Liver (tissue), 9 donors: ENCODE measurements around the gene CFAP54. TPM values are rescaled to one million over a fixed set of nuclear protein-coding genes. Genes with fewer than 3 reads are reported as not detected.

Experiments
- DNase-seq: peaks from one replicate; pipeline ENCODE4 v3.0.0-alpha.2; 2017; ENCODE audit warnings: low spot score
- H3K27ac ChIP-seq, 2 donors: one replicate each; pipeline ENCODE4 v1.7.0; 2013; ENCODE audit warnings: inconsistent platforms in 2 of 2, low read length in 2 of 2, control low read depth in 1 of 2, low read depth in 1 of 2, mild to moderate bottlenecking in 1 of 2
- H3K27me3 ChIP-seq, 4 donors: one replicate each; pipeline versions ENCODE4 v1.6.1 to v1.7.0; 2013; ENCODE audit warnings: low read length in 3 of 4, inconsistent platforms in 1 of 4, mild to moderate bottlenecking in 1 of 4, moderate library complexity in 1 of 4; ENCODE audit not compliant: control insufficient read depth in 4 of 4, insufficient read depth in 4 of 4
- H3K36me3 ChIP-seq, 4 donors: one replicate each; pipeline versions ENCODE4 v1.6.1 to v1.7.0; 2013; ENCODE audit warnings: low read length in 3 of 4, mild to moderate bottlenecking in 3 of 4, low read depth in 1 of 4, moderate library complexity in 1 of 4; ENCODE audit not compliant: control insufficient read depth in 4 of 4, insufficient read depth in 3 of 4
- H3K4me1 ChIP-seq, 4 donors: one replicate each; pipeline versions ENCODE4 v1.6.1 to v1.7.0; 2013; ENCODE audit warnings: low read length in 3 of 4, mild to moderate bottlenecking in 3 of 4, moderate library complexity in 1 of 4; ENCODE audit not compliant: control insufficient read depth in 4 of 4, insufficient read depth in 4 of 4
- H3K4me3 ChIP-seq, 3 donors: one replicate each; pipeline versions ENCODE4 v1.6.1 to v1.7.0; 2013; ENCODE audit warnings: low read length in 3 of 3, control low read depth in 1 of 3, low read depth in 1 of 3, mild to moderate bottlenecking in 1 of 3
- H3K9ac ChIP-seq, 2 donors: one replicate each; pipeline ENCODE4 v1.7.0; 2013; ENCODE audit warnings: low read length in 2 of 2, mild to moderate bottlenecking in 2 of 2, moderate library complexity in 2 of 2, control low read depth in 1 of 2, low read depth in 1 of 2
- H3K9me3 ChIP-seq, 4 donors: one replicate each; pipeline versions ENCODE4 v1.6.1 to v1.7.0; 2013; ENCODE audit warnings: low read length in 3 of 4; ENCODE audit not compliant: control insufficient read depth in 4 of 4
- EGR1 ChIP-seq, 2 donors: IDR thresholded peaks; 2 replicates each; pipeline ENCODE4 v1.6.1; 2016 to 2018; ENCODE audit warnings: antibody characterized with exemption in 2 of 2, low read depth in 2 of 2
- FOXA1 ChIP-seq: IDR thresholded peaks from 2 replicates; pipeline ENCODE4 v1.6.1; 2016; ENCODE audit warnings: antibody characterized with exemption
- FOXA2 ChIP-seq: IDR thresholded peaks from 2 replicates; pipeline ENCODE4 v1.6.1; 2016; ENCODE audit warnings: antibody characterized with exemption
- GABPA ChIP-seq, 2 donors: IDR thresholded peaks in 1 of 2; conservative IDR thresholded peaks in 1 of 2; 2 replicates each; pipeline ENCODE4 v1.6.1; 2016; ENCODE audit warnings: antibody characterized with exemption in 2 of 2, mild to moderate bottlenecking in 1 of 2, moderate library complexity in 1 of 2
- HNF4A ChIP-seq, 2 donors: conservative IDR thresholded peaks; 2 replicates each; pipeline ENCODE4 v1.6.1; 2016; ENCODE audit warnings: antibody characterized with exemption in 2 of 2, mild to moderate bottlenecking in 2 of 2
- HNF4G ChIP-seq: IDR thresholded peaks from 2 replicates; pipeline ENCODE4 v1.6.1; 2016; ENCODE audit warnings: antibody characterized with exemption
- JUND ChIP-seq, 2 donors: IDR thresholded peaks; 2 replicates each; pipeline ENCODE4 v1.6.1; 2016; ENCODE audit warnings: antibody characterized with exemption in 2 of 2
- NR2F2 ChIP-seq: IDR thresholded peaks from 2 replicates; pipeline ENCODE4 v1.6.1; 2016; ENCODE audit warnings: antibody characterized with exemption
- RXRA ChIP-seq, 2 donors: IDR thresholded peaks; 2 replicates each; pipeline ENCODE4 v1.6.1; 2017 to 2018; ENCODE audit warnings: antibody characterized with exemption in 2 of 2, mild to moderate bottlenecking in 1 of 2
- SP1 ChIP-seq: IDR thresholded peaks from 2 replicates; pipeline ENCODE4 v1.6.1; 2018; ENCODE audit warnings: antibody characterized with exemption, mild to moderate bottlenecking
- TAF1 ChIP-seq: conservative IDR thresholded peaks from 2 replicates; pipeline ENCODE4 v1.6.1; 2016; ENCODE audit warnings: antibody characterized with exemption, mild to moderate bottlenecking
- YY1 ChIP-seq: IDR thresholded peaks from 2 replicates; pipeline ENCODE4 v1.6.1; 2016; ENCODE audit warnings: antibody characterized with exemption, mild to moderate bottlenecking
- WGBS: extraction: QIAGEN DNeasy Blood & Tissue Kit; methylation state at CpG from one replicate; pipeline ENCODE4 v1.1.7; 2013; 5-methylcytosine and 5-hydroxymethylcytosine counted together
- polyA plus RNA-seq, 2 donors: library from polyadenylated mRNA; stranded (reverse) in 1 of 2; unstranded in 1 of 2; fragments of 200-250 nt in 1 of 2; fragments of >200 nt in 1 of 2; fragmentation: Nextera tagmentation in 1 of 2; extraction: Ambion mirVana in 1 of 2; gene quantifications; one replicate each; pipeline versions ENCODE4 v1.2.1 to v1.2.3, GENCODE V29; 2013 to 2015
- total RNA-seq, 2 donors: library from RNA; depleted of rRNA; stranded (reverse); fragments of >200 nt; gene quantifications; one replicate each; pipeline ENCODE4 v1.2.3, GENCODE V29; 2014
- TF ChIP-seq, protein P1 (sequence below): IDR thresholded peaks from 2 replicates; pipeline ENCODE4 v1.6.1; 2016; ENCODE audit warnings: antibody characterized with exemption
- TF ChIP-seq, protein P2 (sequence below): IDR thresholded peaks from 2 replicates; pipeline ENCODE4 v1.6.1; 2016; ENCODE audit warnings: antibody characterized with exemption, mild to moderate bottlenecking
- TF ChIP-seq, protein P3 (sequence below): fragments of 150-350 bp; IDR thresholded peaks from 2 replicates; pipeline ENCODE4 v1.5.1; 2017; ENCODE audit warnings: improper control_type of control experiment, low read depth, low read length; ENCODE audit not compliant: missing input control
- TF ChIP-seq, protein P4 (sequence below): IDR thresholded peaks from 2 replicates; pipeline ENCODE4 v1.6.1; 2016; ENCODE audit warnings: antibody characterized with exemption
- donor health status: healthy.
- donor health status: healthy.
- donor health status: healthy.
- donor health status: healthy.
- donor health status: healthy.

The CFAP54 gene
- total and polyA plus RNA-seq, 4 donors = 0.01 to 0.19 (median 0.15) TPM

DNA sequence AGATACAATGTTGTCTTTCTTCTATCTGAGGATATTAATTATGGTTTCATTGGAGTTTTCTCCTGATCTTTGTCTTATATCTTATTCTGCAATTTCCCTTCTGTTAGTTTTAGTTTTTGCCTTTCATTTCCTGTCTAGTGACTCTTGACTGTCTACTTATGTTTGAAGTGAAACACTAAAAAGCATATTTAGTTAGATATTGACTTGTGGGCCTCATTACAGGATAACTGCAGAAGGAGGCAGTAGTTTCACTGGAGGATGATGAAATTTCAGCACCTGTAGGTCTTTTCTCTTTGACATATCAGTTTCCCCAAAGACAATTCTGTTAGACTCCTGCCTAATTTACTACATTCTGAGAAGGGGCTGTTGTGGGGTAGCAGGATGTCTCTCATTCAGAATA is 320.1 kb downstream of the CFAP54 start:
- Histone ChIP-seq H3K27ac (no peak overlapping the region), H3K27me3 (peaks cover 0 to 5% (median 0%) of the 10 kb centered on the region in 4 donors), H3K4me1 (no peaks in the 10 kb centered on the region), H3K9ac (no peak overlapping the region), H3K36me3 (no peaks in the 10 kb centered on the region), H3K9me3 (peaks cover 0 to 2% (median 0%) of the 10 kb centered on the region in 4 donors), H3K4me3 (no peak overlapping the region)
- DNase-seq = no peak
- no peak for TF ChIP-seq RXRA (IDR thresholded peaks at IDR 0.05)
- no peak for TF ChIP-seq FOXA1
- TF ChIP-seq HNF4G = no peak
- TF ChIP-seq, protein P1, sequence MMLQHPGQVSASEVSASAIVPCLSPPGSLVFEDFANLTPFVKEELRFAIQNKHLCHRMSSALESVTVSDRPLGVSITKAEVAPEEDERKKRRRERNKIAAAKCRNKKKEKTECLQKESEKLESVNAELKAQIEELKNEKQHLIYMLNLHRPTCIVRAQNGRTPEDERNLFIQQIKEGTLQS = no peak
- TF ChIP-seq FOXA2 = no peak
- no peak for TF ChIP-seq TAF1
- no peak for TF ChIP-seq GABPA (IDR thresholded peaks at IDR 0.05 in 1 of 2, conservative IDR thresholded peaks at IDR 0.05 in 1 of 2)
- TF ChIP-seq EGR1 (IDR thresholded peaks at IDR 0.05; ENCODE audit: low read depth in 2 of 2) = no peak
- no peak for TF ChIP-seq SP1
- no peak for TF ChIP-seq HNF4A (conservative IDR thresholded peaks at IDR 0.05)
- no peak for TF ChIP-seq YY1
- TF ChIP-seq, protein P2, sequence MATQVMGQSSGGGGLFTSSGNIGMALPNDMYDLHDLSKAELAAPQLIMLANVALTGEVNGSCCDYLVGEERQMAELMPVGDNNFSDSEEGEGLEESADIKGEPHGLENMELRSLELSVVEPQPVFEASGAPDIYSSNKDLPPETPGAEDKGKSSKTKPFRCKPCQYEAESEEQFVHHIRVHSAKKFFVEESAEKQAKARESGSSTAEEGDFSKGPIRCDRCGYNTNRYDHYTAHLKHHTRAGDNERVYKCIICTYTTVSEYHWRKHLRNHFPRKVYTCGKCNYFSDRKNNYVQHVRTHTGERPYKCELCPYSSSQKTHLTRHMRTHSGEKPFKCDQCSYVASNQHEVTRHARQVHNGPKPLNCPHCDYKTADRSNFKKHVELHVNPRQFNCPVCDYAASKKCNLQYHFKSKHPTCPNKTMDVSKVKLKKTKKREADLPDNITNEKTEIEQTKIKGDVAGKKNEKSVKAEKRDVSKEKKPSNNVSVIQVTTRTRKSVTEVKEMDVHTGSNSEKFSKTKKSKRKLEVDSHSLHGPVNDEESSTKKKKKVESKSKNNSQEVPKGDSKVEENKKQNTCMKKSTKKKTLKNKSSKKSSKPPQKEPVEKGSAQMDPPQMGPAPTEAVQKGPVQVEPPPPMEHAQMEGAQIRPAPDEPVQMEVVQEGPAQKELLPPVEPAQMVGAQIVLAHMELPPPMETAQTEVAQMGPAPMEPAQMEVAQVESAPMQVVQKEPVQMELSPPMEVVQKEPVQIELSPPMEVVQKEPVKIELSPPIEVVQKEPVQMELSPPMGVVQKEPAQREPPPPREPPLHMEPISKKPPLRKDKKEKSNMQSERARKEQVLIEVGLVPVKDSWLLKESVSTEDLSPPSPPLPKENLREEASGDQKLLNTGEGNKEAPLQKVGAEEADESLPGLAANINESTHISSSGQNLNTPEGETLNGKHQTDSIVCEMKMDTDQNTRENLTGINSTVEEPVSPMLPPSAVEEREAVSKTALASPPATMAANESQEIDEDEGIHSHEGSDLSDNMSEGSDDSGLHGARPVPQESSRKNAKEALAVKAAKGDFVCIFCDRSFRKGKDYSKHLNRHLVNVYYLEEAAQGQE = no peak
- TF ChIP-seq, protein P3, sequence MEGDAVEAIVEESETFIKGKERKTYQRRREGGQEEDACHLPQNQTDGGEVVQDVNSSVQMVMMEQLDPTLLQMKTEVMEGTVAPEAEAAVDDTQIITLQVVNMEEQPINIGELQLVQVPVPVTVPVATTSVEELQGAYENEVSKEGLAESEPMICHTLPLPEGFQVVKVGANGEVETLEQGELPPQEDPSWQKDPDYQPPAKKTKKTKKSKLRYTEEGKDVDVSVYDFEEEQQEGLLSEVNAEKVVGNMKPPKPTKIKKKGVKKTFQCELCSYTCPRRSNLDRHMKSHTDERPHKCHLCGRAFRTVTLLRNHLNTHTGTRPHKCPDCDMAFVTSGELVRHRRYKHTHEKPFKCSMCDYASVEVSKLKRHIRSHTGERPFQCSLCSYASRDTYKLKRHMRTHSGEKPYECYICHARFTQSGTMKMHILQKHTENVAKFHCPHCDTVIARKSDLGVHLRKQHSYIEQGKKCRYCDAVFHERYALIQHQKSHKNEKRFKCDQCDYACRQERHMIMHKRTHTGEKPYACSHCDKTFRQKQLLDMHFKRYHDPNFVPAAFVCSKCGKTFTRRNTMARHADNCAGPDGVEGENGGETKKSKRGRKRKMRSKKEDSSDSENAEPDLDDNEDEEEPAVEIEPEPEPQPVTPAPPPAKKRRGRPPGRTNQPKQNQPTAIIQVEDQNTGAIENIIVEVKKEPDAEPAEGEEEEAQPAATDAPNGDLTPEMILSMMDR = no peak
- TF ChIP-seq, protein P4, sequence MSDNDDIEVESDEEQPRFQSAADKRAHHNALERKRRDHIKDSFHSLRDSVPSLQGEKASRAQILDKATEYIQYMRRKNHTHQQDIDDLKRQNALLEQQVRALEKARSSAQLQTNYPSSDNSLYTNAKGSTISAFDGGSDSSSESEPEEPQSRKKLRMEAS = no peak

DNA sequence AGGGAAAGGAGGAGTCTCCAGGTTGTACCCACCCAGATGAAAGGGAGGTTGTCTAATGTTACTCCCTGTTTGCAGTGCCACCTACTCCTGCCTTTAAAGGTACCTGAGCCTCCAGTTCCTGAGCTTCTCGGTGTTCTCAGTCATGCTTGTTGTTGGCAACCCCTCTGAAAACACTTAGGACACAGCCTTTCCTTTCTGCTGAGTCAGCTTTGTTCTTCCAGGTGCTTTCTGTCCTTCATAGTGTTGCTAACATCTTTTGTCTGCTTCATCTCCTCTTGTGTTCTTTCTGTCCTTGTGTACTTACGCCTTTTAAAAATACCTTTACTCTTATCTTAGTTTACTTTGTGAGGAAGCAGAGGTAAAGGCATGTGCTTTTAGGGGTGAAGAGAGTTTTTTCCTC is 320.7 kb downstream of the CFAP54 start:
- no peak overlapping the region for H3K4me3 ChIP-seq
- DNase-seq = no peak
- H3K36me3 ChIP-seq = no peaks in the 10 kb centered on the region
- no peak overlapping the region for H3K9ac ChIP-seq
- TF ChIP-seq, protein P2 = no peak
- TF ChIP-seq YY1 (no peak), NR2F2 (no peak), FOXA1 (no peak), SP1 (no peak), HNF4A (conservative IDR thresholded peaks at IDR 0.05) (no peak), JUND (IDR thresholded peaks at IDR 0.05) (no peak), RXRA (IDR thresholded peaks at IDR 0.05) (no peak), EGR1 (IDR thresholded peaks at IDR 0.05; ENCODE audit: low read depth in 2 of 2) (no peak)
- TF ChIP-seq, protein P3 = no peak
- no peak overlapping the region for H3K27ac ChIP-seq
- H3K4me1 ChIP-seq = no peaks in the 10 kb centered on the region
- peaks cover 0 to 2% (median 0%) of the 10 kb centered on the region in 4 donors for H3K9me3 ChIP-seq
- 41% methylated on average over 2 of the region's 2 CpGs for WGBS
- H3K27me3 ChIP-seq = peaks cover 0 to 5% (median 0%) of the 10 kb centered on the region in 4 donors
